Glomerular visceral epithelial cell (primary cell): ENCODE measurements around the gene EPHB1.

Experiments
- DNase-seq: peaks from one replicate; pipeline ENCODE4 v3.0.0-alpha.2; 2016; ENCODE audit errors: extremely low spot score

The EPHB1 gene

DNA sequence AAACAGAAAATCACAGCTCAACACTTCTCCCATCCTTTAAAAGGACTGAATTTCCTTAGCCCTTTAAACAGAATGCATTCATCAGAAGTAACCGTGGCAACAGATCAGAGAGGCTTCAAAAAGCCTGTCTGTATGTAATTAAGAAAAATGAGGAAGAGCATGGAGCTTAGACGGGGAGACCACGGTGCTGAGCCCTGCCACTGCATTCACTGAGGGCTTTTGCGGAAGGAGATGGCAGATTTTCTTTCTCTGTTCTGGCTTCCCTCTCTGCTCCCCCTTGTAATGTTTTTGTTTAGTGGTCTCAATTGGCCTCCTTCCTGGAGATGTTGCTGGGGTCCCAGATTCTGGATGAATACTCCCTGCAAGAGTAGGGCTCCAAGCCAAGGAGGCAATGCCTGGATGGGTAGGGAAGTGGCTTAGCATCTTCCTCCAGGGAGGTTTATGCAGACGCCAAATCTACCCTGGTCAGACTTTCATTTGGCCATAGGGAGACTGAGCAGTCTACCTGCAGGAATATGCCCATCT, 332.9 kb downstream of the EPHB1 start:
- DNase-seq = no peak

DNA sequence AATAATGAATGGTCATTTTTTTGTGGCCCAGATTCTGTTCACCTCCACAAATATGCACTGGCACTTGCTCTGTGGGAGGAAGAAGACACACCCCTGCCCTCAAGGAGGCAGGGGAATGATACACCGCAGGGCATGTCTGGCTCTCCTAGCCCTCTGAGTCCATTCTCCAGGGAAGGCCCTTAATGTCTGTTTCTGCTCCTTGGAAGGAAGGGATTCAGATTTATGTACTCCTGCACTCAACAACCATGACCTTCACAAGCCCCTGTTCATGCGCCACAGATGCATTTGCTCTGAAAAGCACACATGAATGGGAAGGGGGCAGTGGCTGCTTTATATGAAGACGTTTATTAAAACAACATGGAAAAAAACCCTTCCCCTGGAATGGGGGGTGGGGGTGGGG, 333.8 kb downstream of the EPHB1 start:
- DNase-seq = no peak

GRCh38 chr3:135131290-135131689, 336.2 kb downstream of the EPHB1 start:
- DNase-seq = no peak

GRCh38 chr3:135133905-135134683, 339.0 kb downstream of the EPHB1 start:
- DNase-seq = no peak

DNA sequence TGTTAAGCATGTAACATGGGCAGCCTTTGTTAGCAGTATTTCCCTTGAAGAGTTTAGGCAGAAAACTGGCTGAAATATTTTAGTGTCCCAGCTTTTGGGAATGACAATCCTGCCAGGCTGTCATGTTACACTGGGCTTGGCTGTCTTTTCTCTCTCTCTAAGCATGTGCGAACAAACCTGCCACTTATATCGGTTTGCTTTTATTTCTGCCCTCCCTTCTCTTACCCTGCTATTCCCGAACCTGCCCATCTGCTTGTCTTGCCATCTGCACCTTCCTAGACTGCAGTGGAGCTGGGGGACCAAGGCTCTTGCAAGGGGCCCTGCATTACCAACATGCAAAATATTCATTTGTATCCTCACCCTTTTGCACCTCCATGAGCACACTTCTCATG, 339.6 kb downstream of the EPHB1 start:
- no peak for DNase-seq

GRCh38 chr3:135135445-135135844, 340.4 kb downstream of the EPHB1 start:
- no peak for DNase-seq

DNA sequence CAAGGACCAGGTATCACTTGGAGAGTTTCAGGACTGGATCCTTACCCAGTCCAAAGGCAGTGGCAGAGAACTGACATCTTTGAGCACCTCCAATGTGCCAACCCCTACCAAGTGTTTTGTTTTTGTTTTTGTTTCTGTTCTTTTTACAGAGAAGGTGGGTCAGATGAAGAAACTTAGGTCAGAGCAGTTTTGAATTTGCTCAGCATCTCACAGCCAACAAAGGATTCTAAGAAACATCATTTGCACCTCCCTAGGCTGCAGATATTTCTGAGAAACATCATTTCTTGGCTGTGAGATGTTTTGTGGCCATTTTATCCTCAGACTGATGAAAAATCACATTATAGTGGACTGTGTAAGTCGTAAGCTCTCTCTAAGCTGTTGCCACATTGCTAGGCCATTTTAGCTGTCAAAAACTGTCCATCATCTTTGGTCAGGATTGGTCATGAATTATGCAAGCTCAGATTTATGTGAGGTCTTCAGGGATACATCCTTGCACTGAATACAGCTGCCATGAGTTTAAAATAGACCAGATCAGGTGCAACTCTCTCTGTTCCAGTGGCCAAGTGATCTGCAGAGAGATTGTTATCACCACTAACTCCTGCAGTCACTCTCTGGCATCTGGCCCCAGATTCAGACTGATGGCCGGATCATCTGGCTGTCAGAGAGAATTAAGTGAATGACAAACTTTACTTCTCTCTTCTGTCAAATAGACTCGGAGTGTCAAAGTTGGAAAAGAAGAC, 341.5 kb downstream of the EPHB1 start:
- no peak for DNase-seq

- DNase-seq = no peak
Measured at GRCh38 chr3:135137296-135137695, 342.2 kb downstream of the EPHB1 start.

DNA sequence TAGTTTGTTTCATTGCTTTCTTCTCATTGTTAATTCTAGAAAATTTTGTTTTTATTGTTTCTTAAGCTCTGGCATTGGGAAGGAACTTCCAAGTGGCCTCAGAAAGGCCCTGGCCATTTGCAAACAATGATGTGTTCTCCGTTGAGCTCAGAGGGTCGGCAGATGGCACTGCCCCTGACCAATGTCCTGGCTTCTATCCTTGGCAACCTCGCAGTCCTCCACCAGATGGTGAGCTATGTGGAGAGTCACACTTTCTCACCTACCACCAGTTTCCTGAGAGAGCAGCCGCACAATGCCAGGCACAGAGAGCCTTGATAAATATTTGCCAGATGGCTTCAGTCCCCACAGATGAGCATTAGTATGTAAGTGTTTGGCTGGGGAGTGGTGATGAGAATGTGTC, 343.7 kb downstream of the EPHB1 start:
- DNase-seq = no peak

DNA sequence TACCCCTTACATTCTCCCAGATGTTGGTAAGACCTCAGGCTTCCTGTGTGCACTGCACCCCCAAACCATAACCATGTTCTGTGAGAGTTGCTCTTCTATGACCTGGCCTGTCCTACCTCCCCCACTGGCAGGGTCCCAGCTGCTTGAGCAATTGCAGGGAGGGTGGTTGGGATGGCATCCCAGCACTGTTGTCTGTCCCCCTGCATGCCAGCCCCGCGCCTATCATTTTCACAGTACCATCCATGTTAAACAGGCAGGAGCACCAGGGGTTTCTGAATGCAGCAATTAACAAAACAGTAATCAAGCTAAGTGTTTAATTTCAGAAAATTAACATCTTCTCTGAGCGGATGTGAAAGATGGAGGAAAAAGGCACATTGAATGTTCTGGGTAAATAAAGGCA, 345.5 kb downstream of the EPHB1 start:
- DNase-seq = no peak

GRCh38 chr3:135141160-135141559, 346.1 kb downstream of the EPHB1 start:
- no peak for DNase-seq

DNA sequence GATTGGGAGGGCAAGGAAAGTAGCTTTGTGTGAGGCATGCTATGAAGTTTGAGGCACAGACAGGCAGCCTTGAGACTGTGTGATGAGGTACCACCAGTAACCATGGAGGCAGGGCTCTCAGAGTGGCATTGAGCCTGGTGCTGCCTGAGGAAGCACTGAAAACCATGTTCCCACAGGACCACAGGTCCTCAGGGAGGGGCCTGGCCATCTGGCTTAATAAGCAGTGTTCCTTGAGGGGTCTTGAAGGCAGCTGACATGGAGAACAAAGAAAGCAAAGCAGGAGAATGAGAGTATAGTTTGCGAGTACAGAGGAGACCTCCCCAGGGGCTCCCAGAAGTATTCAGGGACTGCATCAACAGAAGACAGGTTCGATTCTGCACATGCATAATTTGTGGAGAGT, 346.6 kb downstream of the EPHB1 start:
- no peak for DNase-seq

DNA sequence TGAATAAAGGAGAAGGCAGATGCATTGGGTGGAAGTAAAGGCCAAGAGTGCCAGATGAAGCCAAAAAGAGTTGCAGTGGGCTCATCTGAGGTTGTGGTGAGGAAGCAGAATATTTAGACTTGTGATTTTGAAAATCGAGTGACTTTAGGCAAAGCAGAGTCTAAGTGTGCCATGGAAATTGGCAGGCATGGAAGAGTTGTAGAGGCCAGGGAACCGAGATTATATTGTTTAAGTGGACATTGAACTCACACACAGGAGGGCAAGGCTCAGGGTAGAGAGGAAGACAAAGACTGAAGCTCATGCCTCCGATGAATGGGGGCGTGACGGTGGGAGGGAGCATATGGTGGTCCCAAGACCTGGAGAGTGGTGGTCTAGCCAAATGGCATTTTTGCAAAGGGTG, 347.5 kb downstream of the EPHB1 start:
- DNase-seq = no peak

DNA sequence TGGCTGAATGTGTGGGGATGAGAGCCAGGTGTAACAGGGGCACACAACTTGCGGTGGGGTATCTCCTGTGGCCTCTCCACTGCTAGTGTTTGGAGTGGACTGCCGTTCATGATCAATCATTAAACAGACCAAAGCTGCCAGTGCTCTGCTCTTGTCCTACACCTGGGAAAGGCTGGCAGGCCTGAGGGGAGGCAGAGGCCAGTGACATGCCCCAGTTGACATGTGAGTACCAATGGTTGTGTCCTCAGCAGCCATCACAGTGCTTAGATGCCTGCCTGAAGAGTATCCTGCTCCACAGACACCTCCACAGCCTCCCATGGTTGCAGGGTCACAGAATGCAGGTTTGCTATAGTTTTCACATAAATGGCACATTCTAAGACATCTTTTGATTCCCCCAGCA, 348.4 kb downstream of the EPHB1 start:
- DNase-seq = no peak

- DNase-seq = no peak
Measured at GRCh38 chr3:135145581-135145980, 350.5 kb downstream of the EPHB1 start.

- DNase-seq = no peak
Measured at GRCh38 chr3:135147657-135148056, 352.6 kb downstream of the EPHB1 start.

DNA sequence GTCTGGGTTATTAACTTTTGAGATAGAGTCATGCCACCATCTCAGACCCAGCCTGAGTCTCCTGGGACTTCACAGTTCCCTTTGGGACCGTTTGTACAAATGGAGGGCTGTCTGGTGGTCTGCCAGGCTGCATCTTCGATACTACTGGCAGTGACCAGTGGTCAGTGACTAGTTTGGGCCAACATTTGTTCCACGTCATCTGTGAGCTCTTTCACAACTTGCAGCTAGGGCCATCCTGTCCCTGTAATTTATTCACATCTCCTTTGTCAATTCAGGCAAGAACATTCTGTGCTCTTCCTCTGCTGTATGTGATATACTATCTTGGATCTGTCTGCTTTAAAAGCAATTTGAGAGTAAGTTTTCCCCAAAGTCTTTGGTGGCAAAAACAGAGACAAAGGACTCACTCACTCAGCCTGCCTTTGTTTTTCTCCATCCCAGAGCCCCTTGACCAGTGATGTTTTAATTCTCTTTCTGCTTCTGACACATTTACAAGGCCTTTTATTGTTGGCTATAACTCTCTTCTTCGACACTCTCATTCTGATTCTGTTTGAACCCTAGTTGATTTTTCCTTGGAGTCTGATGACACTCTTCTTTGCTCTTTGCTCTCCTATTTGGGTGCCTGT, 353.4 kb downstream of the EPHB1 start:
- DNase-seq = no peak

DNA sequence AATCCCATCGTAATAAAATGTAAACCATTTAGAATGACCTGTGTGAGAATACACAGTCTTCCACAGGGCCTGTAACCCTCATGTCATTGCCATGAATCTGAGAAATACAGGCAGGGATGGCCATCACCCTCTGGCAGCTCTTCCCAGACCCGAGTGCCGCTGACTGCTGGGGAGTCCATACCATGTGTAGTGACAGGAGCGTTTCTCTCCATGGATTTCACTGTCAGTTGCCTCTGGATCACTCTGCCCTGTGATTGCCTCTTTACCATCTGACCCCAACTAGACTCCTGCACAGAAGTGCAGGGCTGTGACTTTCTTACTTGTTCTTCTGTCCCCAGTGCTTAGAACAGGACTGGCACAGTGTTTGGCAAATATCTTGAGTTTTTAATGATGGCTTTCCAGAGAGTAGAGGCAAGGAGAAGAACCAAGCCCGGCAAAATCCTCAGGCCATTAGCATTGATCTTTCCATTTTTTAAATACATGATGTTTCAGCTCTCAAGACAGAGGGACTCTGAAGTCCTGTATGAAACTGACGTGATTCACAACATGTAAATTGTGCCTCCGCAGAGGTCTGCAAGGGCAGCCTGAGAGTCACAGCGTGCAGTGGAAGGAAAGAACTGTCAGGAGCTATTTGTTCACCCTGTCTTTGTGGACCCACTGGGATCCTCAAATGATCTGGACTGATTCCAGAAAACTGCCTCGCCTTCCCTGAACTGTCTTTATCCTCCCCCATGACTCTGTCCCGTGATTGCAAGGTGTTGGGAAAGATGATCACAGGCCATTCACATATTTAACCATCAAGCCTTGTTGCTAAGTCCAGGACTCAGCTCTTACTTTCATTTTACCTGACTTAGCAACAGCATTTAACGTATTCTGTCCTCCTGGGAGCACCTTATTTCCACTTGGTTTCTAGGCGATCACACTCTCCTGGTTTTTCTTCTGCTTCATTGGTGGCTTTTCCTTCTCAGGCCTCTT, 354.9 kb downstream of the EPHB1 start:
- no peak for DNase-seq

- DNase-seq = no peak
Measured at GRCh38 chr3:135154186-135154585, 359.1 kb downstream of the EPHB1 start.

GRCh38 chr3:135155228-135155627, 360.2 kb downstream of the EPHB1 start:
- no peak for DNase-seq

DNA sequence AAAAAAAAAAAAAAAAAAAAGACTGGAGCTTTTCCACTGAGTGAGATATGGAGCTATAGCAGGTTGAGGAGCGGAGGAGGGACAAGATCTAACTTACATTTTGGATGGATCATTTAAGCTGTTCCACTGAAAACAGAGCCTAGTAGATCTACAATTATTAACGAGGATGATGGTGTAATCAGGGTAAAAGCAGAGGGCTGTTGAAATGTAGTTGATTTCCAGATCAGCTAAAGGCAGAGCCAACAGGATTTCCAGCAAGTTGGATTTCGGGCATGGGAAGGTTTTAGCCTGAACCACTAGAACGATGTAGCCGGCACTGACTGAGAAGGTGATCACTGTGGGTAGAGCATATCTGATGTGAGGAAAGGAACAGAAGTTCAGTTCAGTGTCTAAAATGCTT, 360.7 kb downstream of the EPHB1 start:
- no peak for DNase-seq
